ENCODE results near the gene SMG6.
A peak's percentile ranks its signal among the peaks of the same experiment; 100 is the strongest.

The SMG6 gene

GRCh38 chr17:2033153-2033552 is 270.4 kb downstream of the SMG6 start:
- TF ChIP-seq SP7 (tag by site-specific recombination; IDR thresholded peaks at IDR 0.05): peak; percentile 26; the same call in 1 of the 2 replicates
- no peak for TF ChIP-seq PBX3 (CRISPR knock-in tag; IDR thresholded peaks at IDR 0.05)
- no peak overlapping the region for H3K27ac ChIP-seq (ENCODE audit: extremely low read depth, low read depth, low read length)
- H3K4me3 ChIP-seq (ENCODE audit: low read depth, low read length): no peak overlapping the region
- H3K9me3 ChIP-seq (ENCODE audit: control insufficient read depth, insufficient read depth, low read depth, low read length): no peaks in the 10 kb centered on the region
- ChIA-PET CTCF (interaction anchor here (0.6 to 12.2 kb wide), 4 partner anchors 123 to 312 kb away, joined by 3 to 145 read pairs (median 4); no protein-coding TSS in a partner anchor), POLR2A (no interaction called here)
- H3K4me1 ChIP-seq (ENCODE audit: control insufficient read depth, insufficient read depth, low read length): peaks cover 5% of the 10 kb centered on the region
- peaks cover 0 to 44% of the 10 kb centered on the region in 2 experiments; a peak in 2 of 3 replicates for H3K36me3 ChIP-seq (ENCODE audit: control insufficient read depth in 2 of 2, insufficient read depth in 1 of 2, low read length in 2 of 2)

- TF ChIP-seq ZNF791 (tag by site-specific recombination; IDR thresholded peaks at IDR 0.05) (no peak), ZFHX2 (tag by site-specific recombination; conservative IDR thresholded peaks at IDR 0.05) (peak; percentile 66; the same call in 1 of the 2 replicates), TRIM28 (IDR thresholded peaks at IDR 0.05; ENCODE audit: borderline replicate concordance, low read length) (0 out of 2 replicates have a peak, but pooled peaks have one; percentile 9), SP2 (tag by site-specific recombination; IDR thresholded peaks at IDR 0.05) (peak; percentile 67), ATF2 (tag by site-specific recombination; IDR thresholded peaks at IDR 0.05; ENCODE audit: low read depth) (no peak), ZNF654 (tag by site-specific recombination; IDR thresholded peaks at IDR 0.05; ENCODE audit: low read depth) (peak; percentile 33; the same call in 1 of the 2 replicates), CTCF (tag by site-specific recombination; IDR thresholded peaks at IDR 0.05) (peak; percentile 65; the same call in 1 of the 2 replicates), PRDM10 (tag by site-specific recombination; IDR thresholded peaks at IDR 0.05) (peak; percentile 78), EGR2 (tag by site-specific recombination; IDR thresholded peaks at IDR 0.05; ENCODE audit: low read depth) (peak; percentile 45; the same call in 1 of the 2 replicates)
- CTCF ChIA-PET: interaction anchor here (0.7 to 12.2 kb wide), 8 partner anchors 10 to 310 kb away, joined by 3 to 145 read pairs (median 6); no protein-coding TSS in a partner anchor
- Histone ChIP-seq H3K4me3 (ENCODE audit: low read depth, low read length) (peak overlapping the region; percentile 97), H3K27ac (ENCODE audit: extremely low read depth, low read depth, low read length) (peak overlapping the region; percentile 84), H3K9me3 (ENCODE audit: control insufficient read depth, insufficient read depth, low read depth, low read length) (no peaks in the 10 kb centered on the region), H3K36me3 (ENCODE audit: control insufficient read depth in 2 of 2, insufficient read depth in 1 of 2, low read length in 2 of 2) (peaks cover 0 to 20% of the 10 kb centered on the region in 2 experiments; a peak in 1 of 3 replicates), H3K4me1 (ENCODE audit: control insufficient read depth, insufficient read depth, low read length) (peaks cover 5% of the 10 kb centered on the region)
- POLR2A ChIA-PET: interaction anchor here (1.6 kb wide), 1 partner anchor 273 kb away, joined by 4 read pairs; the partner anchor contains the start of genes SMG6 and SRR
Measured at GRCh38 chr17:2030779-2031163, 272.8 kb downstream of the SMG6 start.
